Type B pancreatic cell (in vitro differentiated cells): ENCODE results near the gene RPAP2. TPM values are rescaled to one million over a fixed set of nuclear protein-coding genes. Genes with fewer than 3 reads are reported as not detected.

Experiments
- DNase-seq: peaks from one replicate; pipeline ENCODE4 v3.0.0; 2021; ENCODE audit warnings: mixed read lengths; ENCODE audit not compliant: unreplicated experiment; ENCODE audit errors: extremely low spot score
- H3K27ac Mint-ChIP-seq: 2 replicates; pipeline ENCODE4 v1.8.0; 2021; ENCODE audit warnings: mild to moderate bottlenecking, mixed read lengths
- H3K27me3 Mint-ChIP-seq: 2 replicates; pipeline ENCODE4 v1.8.0; 2021; ENCODE audit warnings: mixed read lengths
- H3K36me3 Mint-ChIP-seq: 2 replicates; pipeline ENCODE4 v1.8.0; 2021; ENCODE audit warnings: mixed read lengths
- H3K4me1 Mint-ChIP-seq: one replicate; pipeline ENCODE4 v1.8.0; 2021; ENCODE audit warnings: mixed read lengths; ENCODE audit not compliant: unreplicated experiment
- H3K4me3 Mint-ChIP-seq: 2 replicates; pipeline ENCODE4 v1.8.0; 2021; ENCODE audit warnings: mild to moderate bottlenecking, mixed read lengths
- H3K9me3 Mint-ChIP-seq: 2 replicates; pipeline ENCODE4 v1.8.0; 2021; ENCODE audit warnings: mixed read lengths
- CTCF ChIP-seq: fragments of 200-600 bp; sonication (generic); conservative IDR thresholded peaks from 2 replicates; pipeline ENCODE4 v1.5.0; 2021; ENCODE audit warnings: antibody characterized with exemption, mild to moderate bottlenecking
- total RNA-seq: library from RNA; stranded (reverse); gene quantifications from 2 replicates; pipeline ENCODE4 v1.2.1, GENCODE V29; 2021; ENCODE audit warnings: low replicate concordance

RPAP2 gene
- total RNA-seq, 1 donor from 2014 or later: 42.3 TPM

- Mint-ChIP-seq H3K4me3 (no peak overlapping the region), H3K9me3 (no peaks in the 10 kb centered on the region), H3K27ac (no peak overlapping the region), H3K4me1 (no peaks in the 10 kb centered on the region), H3K36me3 (peaks cover 28% of the 10 kb centered on the region), H3K27me3 (no peaks in the 10 kb centered on the region)
- no peak for DNase-seq
- no peak for TF ChIP-seq CTCF
These were observed 43.5 kb downstream of the RPAP2 start for GRCh38 chr1:92342401-92342800.

- no peak for DNase-seq
- Mint-ChIP-seq H3K4me3 (no peak overlapping the region), H3K36me3 (peaks cover 30% of the 10 kb centered on the region), H3K4me1 (no peaks in the 10 kb centered on the region), H3K27ac (no peak overlapping the region), H3K9me3 (no peaks in the 10 kb centered on the region), H3K27me3 (no peaks in the 10 kb centered on the region)
- TF ChIP-seq CTCF: no peak
These were observed 44.2 kb downstream of the RPAP2 start for GRCh38 chr1:92343061-92343460.

- DNase-seq: no peak
- no peak overlapping the region for H3K4me3 Mint-ChIP-seq
- H3K36me3 Mint-ChIP-seq: peaks cover 30% of the 10 kb centered on the region
- no peaks in the 10 kb centered on the region for H3K4me1 Mint-ChIP-seq
- H3K27me3 Mint-ChIP-seq: no peaks in the 10 kb centered on the region
- no peak for TF ChIP-seq CTCF
- no peak overlapping the region for H3K27ac Mint-ChIP-seq
- H3K9me3 Mint-ChIP-seq: no peaks in the 10 kb centered on the region
These were observed 48.2 kb downstream of the RPAP2 start for GRCh38 chr1:92346866-92347640.

DNA sequence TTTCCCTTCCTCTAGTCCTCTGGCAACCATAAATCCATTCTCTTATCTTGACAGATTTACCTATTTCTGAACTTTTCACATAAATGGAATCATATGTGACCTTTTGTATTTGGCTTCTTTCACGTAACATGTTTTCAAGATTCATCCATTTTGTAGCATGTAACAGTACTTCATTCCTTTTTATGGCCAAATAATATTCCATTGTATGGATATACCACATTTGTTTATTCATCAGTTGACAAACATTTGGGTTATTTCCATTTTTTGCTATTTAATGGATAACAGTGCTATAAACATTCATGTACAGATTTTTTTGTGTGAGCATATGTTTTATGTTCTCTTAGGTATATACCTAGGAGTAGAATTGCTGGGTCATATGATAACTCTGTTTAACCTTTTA, 54.0 kb downstream of the RPAP2 start:
- H3K4me1 Mint-ChIP-seq: no peaks in the 10 kb centered on the region
- H3K9me3 Mint-ChIP-seq: peaks cover 4% of the 10 kb centered on the region
- H3K4me3 Mint-ChIP-seq: no peak overlapping the region
- no peak overlapping the region for H3K27ac Mint-ChIP-seq
- no peak for DNase-seq
- no peaks in the 10 kb centered on the region for H3K27me3 Mint-ChIP-seq
- no peak for TF ChIP-seq CTCF
- H3K36me3 Mint-ChIP-seq: peaks cover 37% of the 10 kb centered on the region

GRCh38 chr1:92354259-92354658, 55.4 kb downstream of the RPAP2 start:
- Mint-ChIP-seq H3K4me1 (no peaks in the 10 kb centered on the region), H3K27me3 (no peaks in the 10 kb centered on the region), H3K27ac (no peak overlapping the region), H3K36me3 (peaks cover 39% of the 10 kb centered on the region), H3K4me3 (no peak overlapping the region), H3K9me3 (peaks cover 8% of the 10 kb centered on the region)
- DNase-seq: no peak
- no peak for TF ChIP-seq CTCF
